CD4-positive, alpha-beta T cell treated with Interferon alpha-2 for 1 hour (primary cell): Measurements from ENCODE around the gene C1orf167.
"Not testable (repeated sequence)": the region's sequence is repeated elsewhere in the genome, so short reads cannot be mapped to it uniquely, and the experiment has no call there.

Experiments
- DNase-seq, 2 donors: peaks; one replicate each; pipeline ENCODE4 v3.0.0-alpha.2; 2020 to 2022

The C1orf167 gene

DNA sequence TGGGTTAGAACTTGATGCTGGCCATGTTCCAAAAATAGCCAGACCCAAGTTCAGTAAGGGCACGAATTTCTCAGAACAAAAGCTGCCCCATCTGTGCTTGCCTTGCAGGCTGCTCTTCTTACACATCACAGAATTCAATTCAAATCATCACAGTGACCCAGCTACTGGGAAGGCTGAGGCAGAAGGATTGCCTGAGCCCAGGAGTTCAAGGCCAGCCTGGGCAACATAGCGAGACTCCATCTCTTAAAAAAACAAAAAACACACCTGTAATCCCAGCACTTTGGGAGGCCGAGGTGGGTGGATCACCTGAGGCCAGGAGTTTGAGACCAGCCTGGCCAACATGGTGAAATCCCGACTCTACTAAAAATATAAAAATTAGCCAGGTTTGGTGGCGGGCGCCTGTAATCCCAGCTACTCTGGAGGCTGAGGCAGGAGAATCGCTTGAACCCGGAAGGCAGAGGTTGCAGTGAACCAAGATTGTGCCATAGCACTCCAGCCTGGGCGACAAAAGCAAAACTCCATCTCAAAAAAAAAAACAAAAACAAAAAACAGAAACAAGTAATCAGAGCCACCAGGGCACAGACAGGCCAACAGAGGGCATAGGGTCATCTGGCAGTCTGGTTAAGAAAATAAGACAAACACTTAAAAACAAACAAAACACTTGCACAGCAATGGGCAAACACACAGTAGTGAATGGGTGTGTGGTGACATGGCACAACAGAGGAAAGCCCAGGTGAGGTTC is 42.1 kb downstream of the C1orf167 start:
- DNase-seq = not testable (repeated sequence)

DNA sequence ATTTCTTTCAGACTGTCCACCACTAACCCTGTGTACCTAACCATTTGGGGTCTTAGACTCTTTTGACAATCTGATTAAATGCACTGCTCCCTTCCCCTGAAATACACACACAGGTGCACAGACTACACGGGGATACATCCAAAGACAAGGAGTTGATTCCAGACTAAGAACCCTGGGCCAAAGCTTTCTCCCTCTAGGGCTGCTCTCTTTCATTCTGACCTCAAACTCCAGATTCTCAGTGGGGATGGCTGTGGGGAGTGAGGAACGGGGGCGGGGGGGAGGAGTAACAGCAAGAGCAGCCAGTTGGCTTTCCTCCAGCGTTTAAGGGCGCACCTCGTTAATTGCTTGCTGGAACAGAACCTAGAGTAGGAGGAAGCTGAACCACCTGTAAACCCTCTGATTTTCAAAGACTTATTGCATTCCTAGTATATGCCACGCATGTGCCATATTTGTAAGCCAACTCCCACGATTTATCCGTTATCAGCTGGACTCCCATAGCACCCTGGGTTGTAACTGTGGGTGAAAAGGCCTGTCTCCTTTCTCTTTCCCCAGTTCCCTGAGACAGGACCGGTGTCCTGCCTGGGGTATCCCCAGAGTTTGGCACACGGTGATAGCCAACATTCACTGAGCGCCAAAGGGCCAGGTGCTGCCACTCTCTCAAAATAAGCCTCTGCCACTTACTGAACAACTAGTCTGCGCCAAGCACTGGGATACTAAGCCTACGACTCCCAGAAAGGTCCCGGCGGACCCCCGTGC is 42.9 kb downstream of the C1orf167 start:
- DNase-seq = peak in 1 of 2 donors; percentile 39

DNA sequence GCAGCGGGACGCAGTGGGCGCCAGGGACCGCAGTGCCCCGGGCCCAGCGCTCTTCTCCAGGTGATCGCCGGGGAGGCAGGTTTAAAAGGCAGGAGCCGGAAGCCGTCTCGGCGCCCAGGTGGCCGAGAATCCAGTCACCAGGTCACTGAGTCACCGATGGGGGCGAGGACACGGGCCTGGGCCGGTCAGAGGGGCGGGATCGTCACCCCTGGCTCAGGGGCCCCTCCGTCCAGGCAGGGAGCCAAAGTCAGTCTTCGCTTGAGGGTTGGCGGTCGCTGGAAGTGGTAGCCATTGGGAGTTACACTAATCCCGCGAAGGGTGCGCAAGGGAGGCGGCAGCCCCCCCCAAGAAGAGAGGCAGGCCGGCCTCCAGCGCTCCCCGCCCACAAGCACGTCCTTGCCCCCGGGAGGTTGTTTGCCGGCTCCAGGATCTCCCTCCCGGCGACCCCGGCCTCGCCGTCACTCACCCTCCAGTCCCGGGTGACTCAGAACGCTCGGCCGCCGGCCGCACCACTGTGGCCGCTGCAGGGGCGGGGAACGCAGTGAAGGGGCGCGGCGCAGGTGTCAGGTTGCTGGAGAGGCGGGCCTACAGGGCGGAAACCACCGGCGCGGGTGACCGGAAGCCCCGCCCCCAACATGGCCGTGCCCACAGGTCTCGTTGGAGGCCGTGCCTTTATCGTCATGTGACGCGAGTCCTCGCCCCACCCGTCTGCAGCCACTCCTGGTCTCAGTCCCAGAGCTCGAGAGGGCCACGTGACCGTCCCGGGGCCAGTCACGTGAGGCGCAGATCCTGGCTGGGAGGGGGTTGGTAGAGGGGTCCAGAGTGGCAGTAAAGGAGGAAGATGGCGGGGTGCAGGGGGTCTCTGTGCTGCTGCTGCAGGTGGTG is 43.7 kb downstream of the C1orf167 start, which contains the start of the genes CLCN6 and MTHFR:
Gene CLCN6 (plus strand): TSS at position 770 of the 885 bp plus-strand sequence. CDS start 72 bp downstream, at position 842.
Gene MTHFR (minus strand): TSS at position 543 of the 885 bp plus-strand sequence. CDS start 2,848 bp downstream, outside the sequence.
- DNase-seq = peak; percentile 98

DNA sequence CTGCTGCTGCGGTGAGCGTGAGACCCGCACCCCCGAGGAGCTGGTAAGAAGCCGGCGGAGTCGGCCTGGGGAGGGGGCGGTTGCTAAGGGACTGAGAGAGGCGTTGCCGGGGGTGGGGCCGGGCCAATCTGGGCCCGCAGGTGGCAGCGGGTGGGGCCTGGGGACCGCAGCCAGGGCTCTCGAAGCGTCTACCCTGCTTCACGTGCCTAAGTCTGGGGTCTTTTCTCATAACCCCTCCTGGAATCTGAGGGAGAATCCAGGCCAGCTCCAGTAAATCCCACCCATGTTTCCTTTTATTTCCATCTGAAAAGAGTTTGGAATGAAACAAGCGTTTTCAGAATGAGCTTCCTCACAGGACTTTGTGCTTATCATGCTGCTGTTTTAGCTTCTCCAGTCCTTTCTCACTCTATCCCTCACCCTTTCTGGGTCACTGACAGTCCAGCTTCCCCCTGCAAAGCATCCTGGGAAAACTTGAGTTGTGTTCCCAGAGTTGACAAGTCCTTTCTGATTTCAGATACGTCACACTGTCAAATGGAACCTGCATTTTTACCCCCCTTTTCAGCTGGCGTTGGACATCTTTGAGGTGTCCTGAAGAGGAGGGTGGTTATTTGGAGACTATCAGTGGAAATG is 44.4 kb downstream of the C1orf167 start:
- peak; percentile 19 to 24 for DNase-seq

DNA sequence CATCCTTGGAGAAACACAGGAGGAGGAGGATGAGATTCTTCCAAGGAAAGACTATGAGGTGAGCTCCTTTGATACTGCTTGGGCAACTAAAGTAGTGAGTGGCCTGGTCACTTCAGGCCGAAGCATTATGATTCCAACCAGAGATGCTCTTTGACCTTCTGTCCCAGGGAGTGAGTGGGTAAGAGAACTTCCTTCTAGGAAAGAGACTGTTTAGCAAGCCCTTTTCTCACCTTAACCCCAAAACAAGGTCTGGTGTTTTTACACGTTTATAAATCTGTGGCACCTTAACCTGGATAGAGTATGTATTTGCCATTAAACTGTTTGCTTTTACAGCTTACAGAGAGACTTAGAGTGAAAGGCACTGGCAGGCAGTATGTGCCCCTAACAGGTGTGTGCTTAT is 45.1 kb downstream of the C1orf167 start:
- no peak for DNase-seq

DNA sequence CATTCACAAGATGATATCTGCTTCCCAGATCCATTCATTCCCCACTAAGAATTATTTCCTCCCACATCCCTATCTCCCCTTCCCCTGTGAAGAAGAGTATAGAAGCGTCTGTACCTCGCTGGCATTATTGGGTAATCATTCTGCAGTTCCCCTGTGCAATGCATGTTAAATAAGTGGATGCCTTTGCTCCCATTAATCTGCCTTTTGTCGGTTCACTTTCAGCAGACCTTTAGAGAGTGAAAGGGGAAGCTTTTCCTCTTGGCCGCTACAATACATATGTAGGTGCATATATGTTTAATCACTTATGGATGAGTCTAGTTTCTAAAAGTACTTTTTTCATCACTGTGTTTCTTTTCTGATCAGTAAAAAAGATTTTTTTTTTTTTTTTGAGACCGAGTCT is 51.0 kb downstream of the C1orf167 start:
- no peak for DNase-seq

DNA sequence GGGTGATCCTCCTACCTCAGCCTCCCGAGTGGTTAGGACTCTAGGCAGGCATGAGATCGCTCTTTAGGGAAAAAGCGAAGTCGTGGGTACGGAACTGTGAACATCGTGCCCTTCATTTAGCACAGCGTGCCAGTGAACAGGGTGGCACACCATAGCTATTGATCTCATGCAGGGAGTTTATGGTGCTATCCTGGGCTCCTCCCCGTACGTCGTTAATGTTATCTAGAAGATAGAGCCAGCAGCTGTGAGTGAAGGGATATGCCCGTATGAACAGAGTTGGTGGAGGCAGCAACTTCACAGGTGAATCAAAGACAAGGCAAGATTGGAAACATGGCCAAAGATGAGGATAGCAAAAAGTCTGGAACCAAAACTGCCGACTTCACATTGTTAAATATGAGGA is 55.2 kb downstream of the C1orf167 start:
- DNase-seq = no peak

DNA sequence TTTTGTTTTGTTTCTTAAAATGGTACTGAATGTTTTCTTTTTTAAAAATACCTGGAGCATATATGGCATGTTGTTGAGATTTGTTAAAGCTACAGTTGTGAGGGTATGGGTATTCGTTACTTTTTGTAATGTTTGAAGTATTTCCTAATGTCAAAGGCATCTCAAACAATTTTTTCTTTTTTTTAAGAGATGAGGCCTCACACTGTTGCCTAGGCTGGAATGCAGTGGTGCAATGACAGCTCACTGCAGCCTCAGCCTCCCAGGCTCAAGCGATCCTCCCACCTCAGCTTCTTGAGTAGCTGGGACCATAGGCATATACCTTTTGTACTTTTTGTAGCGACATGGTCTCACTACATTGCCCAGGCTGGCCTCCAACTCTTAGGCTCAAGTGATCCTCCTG is 60.1 kb downstream of the C1orf167 start:
- no peak for DNase-seq

DNA sequence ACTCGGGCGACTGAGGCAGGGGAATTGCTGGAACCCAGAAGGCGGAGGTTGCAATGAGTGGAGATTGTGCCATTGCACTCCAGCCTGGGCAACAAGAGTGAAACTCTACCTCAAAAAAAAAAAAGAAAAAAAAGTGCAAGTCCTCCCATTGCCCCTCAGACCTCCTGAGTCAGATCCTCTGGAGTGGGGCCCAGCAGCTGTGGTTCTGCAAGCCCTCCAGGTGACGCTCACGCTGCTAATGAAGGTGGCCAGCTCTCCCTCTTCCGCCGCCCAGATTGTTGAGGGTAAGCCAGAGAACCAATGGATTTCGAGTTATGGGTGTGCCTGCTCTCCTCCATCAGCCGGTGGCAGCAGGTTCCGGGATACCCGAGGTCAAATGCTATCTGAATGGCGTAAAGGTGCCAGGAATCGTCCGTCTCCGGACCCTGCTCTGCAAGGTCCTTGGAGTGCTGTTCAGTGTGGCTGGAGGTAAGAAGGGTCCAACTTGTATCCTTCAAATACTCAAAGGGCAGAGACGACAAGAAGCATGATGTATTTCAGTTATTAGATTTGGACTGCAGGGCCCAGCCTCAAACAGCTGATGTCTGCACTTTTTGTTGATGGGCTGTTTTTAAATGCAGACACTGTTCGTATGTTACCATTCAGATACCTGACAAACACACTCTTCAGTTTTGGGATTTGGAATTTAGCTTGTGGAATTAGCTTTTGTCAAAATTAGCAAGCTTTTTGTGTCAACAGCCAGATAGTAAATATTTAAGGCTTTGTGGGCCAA is 61.6 kb downstream of the C1orf167 start:
- DNase-seq = no peak

DNA sequence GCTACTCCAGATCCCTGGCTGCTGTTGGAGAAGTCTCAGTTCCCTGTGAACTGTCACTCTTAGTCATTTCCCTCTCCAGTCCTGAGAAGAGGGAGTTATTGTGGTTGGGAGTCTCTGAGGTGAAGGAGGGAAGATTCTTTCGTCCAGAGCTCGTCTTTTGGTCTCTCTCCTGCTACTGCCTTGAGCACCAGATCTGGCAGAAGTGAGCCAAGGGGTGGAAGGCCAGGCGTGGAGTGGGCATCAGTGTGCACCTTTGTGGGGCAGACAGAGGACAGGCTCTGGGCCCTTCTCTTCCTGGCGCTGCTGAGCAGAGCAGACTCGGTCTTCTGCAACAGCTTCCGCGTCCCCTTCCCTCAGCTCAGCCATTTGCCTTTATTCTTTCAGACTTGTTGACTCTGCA is 63.1 kb downstream of the C1orf167 start:
- no peak for DNase-seq

DNA sequence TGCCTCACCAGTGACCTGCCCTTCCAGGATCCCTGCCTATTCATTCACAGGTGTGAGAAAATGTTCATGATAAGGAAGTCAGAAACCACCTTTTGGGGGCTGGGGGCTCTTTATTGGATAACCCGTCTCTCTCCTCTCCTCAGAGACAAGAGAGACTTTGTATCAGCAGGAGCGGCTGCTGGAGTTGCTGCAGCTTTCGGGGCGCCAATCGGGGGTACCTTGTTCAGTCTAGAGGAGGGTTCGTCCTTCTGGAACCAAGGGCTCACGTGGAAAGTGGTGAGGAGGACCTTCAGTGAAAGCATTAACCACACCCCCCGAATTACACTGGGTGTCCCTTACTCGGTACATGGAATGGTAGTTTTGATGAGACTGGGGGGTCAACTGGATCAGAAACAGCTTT is 65.0 kb downstream of the C1orf167 start:
- DNase-seq = no peak

DNA sequence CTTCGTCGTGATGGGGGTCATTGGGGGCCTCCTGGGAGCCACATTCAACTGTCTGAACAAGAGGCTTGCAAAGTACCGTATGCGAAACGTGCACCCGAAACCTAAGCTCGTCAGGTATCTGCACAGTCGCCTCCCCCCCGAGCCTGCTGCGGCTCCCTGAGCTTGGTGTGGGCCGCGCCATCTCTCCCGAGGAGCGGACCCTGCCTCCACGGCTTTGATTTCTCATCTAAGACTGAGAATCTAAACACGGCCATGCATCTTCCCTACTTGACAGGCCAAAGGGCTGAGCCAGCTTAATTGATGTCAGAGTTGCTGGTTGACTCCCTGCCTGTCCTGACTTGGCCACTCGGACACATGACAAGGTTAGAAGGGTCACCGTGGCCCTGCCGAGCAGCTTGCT is 66.5 kb downstream of the C1orf167 start:
- no peak for DNase-seq

DNA sequence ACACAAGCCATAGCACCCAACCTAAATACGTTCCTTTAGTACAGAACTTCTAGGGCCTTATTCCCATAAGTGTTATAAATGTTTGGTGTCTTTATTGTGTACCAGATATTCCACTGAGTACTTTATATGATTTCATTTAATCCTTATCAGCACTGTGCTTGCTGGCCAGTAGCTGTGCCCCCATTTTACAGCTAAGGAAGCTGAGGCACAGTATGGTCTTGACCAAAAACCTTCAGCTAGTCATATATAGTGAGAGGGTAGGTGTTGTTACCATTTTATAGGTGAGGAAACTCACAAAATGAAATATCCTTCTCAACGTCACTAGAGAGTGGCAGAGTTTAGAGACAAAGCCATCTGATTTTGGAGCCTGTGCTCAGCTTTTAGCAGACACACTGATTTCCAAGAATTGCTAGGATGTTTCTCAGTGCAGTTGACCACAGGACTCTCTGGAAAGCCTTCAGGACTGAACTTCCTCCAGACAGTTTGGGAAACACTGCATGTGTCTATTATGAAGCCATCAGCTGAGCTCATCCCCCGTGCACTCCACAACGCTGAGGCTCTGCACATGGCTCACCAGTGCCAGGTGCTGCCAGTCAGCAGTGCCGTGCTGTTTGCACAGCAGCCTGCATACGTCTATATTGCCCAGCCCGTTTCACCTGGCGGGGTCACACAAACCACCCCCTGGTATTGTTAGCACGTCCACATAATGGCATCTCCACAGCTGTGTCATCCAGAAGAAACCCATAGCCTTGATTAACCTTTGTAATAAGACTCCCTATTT is 70.1 kb downstream of the C1orf167 start:
- no peak for DNase-seq

DNA sequence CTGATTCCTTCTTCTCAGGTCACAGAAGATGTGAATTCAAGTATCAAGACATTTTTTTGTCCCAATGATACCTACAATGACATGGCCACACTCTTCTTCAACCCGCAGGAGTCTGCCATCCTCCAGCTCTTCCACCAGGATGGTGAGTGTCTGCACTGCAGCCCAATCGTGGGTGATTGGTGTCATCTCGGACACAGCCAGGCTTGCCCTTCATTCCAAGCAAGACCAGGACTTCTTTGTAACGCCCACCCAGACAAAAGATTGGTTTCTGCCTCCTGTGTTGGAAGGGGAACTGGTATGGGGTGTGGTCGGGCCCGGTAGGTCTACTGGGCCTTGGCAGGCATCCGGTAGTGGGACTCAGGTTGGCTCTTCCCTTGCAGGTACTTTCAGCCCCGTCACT is 71.5 kb downstream of the C1orf167 start:
- DNase-seq = no peak

DNA sequence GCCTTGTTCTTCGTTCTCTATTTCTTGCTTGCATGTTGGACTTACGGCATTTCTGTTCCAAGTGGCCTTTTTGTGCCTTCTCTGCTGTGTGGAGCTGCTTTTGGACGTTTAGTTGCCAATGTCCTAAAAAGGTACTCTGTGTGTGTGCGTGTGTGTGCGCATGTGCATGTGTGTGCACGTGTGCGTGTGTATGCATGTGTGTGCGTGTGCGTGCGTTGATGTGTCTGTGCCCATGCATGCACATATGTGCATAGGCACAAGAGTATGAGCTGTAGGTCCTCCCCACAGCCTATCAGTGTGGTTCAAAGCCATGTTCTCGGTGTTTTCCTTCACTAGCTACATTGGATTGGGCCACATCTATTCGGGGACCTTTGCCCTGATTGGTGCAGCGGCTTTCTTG is 71.9 kb downstream of the C1orf167 start:
- DNase-seq = no peak

DNA sequence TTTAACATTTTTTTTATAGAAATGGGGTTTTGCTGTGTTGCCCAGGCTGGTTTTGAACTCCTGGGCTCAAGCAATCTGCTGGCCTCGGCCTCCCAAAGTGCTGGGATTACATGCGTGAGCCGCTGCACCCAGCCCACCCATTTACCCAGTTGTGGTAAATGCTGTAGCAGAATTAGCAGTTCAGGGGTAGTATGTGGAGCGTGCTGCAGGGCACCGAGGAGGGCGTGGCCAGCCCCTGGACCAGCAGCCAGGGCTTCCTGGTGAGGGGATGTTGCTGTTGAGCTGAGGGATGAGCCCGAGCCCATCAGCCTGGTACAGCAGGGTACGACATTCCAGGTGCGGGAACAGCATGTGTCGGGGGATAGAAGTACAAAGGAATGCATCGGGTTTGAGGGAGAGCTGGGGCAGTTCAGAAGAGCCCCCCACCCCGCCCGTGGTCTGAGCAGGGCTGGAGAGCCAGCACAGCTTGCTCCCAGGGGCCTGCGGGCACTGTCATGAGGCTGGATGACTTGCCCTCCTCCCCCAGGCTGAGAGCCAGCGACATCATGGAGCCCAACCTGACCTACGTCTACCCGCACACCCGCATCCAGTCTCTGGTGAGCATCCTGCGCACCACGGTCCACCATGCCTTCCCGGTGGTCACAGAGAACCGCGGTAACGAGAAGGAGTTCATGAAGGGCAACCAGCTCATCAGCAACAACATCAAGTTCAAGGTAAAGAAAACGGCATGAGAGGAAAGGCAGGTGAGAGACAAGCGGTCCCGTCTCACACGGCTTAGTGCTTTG is 73.6 kb downstream of the C1orf167 start:
- DNase-seq = no peak

DNA sequence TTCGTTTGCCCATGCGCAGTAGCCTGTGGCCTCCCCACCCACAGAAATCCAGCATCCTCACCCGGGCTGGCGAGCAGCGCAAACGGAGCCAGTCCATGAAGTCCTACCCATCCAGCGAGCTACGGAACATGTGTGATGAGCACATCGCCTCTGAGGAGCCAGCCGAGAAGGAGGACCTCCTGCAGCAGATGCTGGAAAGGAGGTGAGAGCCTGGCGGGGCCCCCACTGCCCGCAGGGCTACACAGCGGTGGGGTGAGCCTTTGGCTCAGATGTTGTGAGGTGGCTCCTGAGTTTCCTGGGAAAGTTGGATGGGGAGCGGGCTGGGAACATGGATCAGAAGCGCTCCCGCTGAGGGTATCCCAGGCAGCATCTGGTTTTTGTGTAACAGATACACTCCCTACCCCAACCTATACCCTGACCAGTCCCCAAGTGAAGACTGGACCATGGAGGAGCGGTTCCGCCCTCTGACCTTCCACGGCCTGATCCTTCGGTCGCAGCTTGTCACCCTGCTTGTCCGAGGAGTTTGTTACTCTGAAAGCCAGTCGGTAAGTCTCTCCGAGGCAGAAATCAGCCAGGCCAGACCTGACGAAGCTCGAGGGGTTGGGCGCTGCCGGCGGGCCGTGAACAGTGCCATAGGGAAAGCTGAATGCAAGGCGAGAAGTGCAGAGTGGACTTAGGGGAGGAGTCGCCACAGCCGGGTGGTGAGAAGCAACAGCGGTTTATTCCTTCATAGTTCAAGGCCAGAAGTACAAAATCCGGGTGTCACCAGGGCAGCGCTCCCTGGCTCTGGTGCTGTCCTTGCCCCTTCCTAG is 75.2 kb downstream of the C1orf167 start:
- DNase-seq = no peak

DNA sequence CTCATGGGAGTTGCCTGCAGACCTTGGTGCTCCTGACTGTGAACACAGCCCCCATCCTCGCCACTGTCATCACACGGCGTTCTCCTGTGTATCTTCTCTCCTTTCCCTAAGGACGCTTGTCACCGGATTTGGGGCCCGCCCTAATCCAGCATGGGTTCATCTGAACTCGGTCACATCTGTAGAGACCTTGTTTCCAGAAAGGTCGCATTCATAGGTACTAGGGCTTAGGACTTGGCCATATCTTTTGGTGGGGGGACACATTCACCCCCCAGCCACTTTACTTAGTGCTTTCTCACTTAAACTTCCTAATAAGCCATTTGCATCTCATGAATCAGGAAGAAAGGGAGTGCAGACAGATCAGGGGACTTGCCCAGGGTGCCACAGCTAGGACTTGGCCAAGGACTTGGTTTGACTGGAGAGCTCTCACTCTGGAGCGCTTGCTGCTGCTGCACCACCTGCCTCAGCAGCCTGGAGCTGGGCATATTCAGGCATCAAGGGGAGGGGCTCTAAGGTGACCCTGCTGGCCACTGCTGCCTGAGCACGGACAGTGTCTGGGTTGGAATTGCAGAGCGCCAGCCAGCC is 75.9 kb downstream of the C1orf167 start:
- no peak for DNase-seq
